H9 (cell line): ENCODE data around the gene OR2A5. TPM values are rescaled to one million over a fixed set of nuclear protein-coding genes. Genes with fewer than 3 reads are reported as not detected.

Source experiments
- DNase-seq: peaks from one replicate; pipeline ENCODE4 v3.0.0-alpha.2; 2017
- H2AFZ ChIP-seq: one replicate; pipeline ENCODE4 v1.6.1; 2013; ENCODE audit warnings: mild to moderate bottlenecking, low read length, control low read depth, moderate library complexity
- H2AK5ac ChIP-seq: 2 replicates; pipeline ENCODE4 v1.6.1; 2013; ENCODE audit warnings: low read length, control low read depth, mixed read lengths; ENCODE audit not compliant: insufficient read length
- H2BK120ac ChIP-seq: one replicate; pipeline ENCODE4 v1.6.1; 2013; ENCODE audit warnings: low read depth, mild to moderate bottlenecking, low read length, control low read depth, inconsistent platforms; ENCODE audit not compliant: poor library complexity, severe bottlenecking
- H2BK12ac ChIP-seq: 2 replicates; pipeline ENCODE4 v1.6.1; 2013; ENCODE audit warnings: low read length, control low read depth, mixed read lengths, low read depth; ENCODE audit not compliant: insufficient read length
- H2BK15ac ChIP-seq: 2 replicates; pipeline ENCODE4 v1.6.1; 2013; ENCODE audit warnings: low read depth, low read length, control low read depth
- H2BK20ac ChIP-seq: one replicate; pipeline ENCODE4 v1.6.1; 2013; ENCODE audit warnings: low read depth, mild to moderate bottlenecking, low read length, control low read depth, inconsistent platforms; ENCODE audit not compliant: poor library complexity, severe bottlenecking
- H2BK5ac ChIP-seq: 2 replicates; pipeline ENCODE4 v1.6.1; 2013; ENCODE audit warnings: low read length, control low read depth, mixed read lengths; ENCODE audit not compliant: insufficient read length
- H3K14ac ChIP-seq: 2 replicates; pipeline ENCODE4 v1.6.1; 2013; ENCODE audit warnings: low read length, control low read depth; ENCODE audit not compliant: insufficient read depth
- H3K18ac ChIP-seq: 2 replicates; pipeline ENCODE4 v1.6.1; 2013; ENCODE audit warnings: low read depth, mild to moderate bottlenecking, mixed read lengths, low read length, control low read depth; ENCODE audit not compliant: insufficient read length
- H3K23ac ChIP-seq: 2 replicates; pipeline ENCODE4 v1.6.1; 2013; ENCODE audit warnings: low read length, control low read depth, mixed read lengths, low read depth; ENCODE audit not compliant: insufficient read length
- H3K23me2 ChIP-seq: 2 replicates; pipeline ENCODE4 v1.6.1; 2013; ENCODE audit warnings: low read depth, mild to moderate bottlenecking, mixed read lengths, low read length, control low read depth; ENCODE audit not compliant: insufficient read length, poor library complexity, severe bottlenecking
- H3K27ac ChIP-seq: 2 replicates; pipeline ENCODE4 v1.5.1; 2013; ENCODE audit warnings: low read length, control low read depth, mixed read lengths, low read depth; ENCODE audit not compliant: insufficient read length
- H3K27me3 ChIP-seq: 2 replicates; pipeline ENCODE4 v1.6.1; 2013; ENCODE audit warnings: low read length, control low read depth, inconsistent platforms; ENCODE audit not compliant: insufficient read depth
- H3K4ac ChIP-seq: 2 replicates; pipeline ENCODE4 v1.6.1; 2013; ENCODE audit warnings: low read depth, mild to moderate bottlenecking, control low read depth, inconsistent platforms, low read length, moderate library complexity
- H3K4me1 ChIP-seq: 2 replicates; pipeline ENCODE4 v1.6.1; 2013; ENCODE audit warnings: low read length, control low read depth, inconsistent platforms; ENCODE audit not compliant: insufficient read depth
- H3K4me2 ChIP-seq: 2 replicates; pipeline ENCODE4 v1.6.1; 2013; ENCODE audit warnings: low read length, control low read depth, mixed read lengths; ENCODE audit not compliant: insufficient read length, insufficient read depth
- H3K56ac ChIP-seq: 2 replicates; pipeline ENCODE4 v1.6.1; 2013; ENCODE audit warnings: low read depth, mild to moderate bottlenecking, mixed read lengths, low read length, control low read depth; ENCODE audit not compliant: insufficient read length
- H3K79me1 ChIP-seq: 2 replicates; pipeline ENCODE4 v1.6.1; 2013; ENCODE audit warnings: low read depth, mild to moderate bottlenecking, moderate library complexity, low read length, control low read depth, inconsistent platforms; ENCODE audit not compliant: insufficient read depth, poor library complexity, severe bottlenecking
- H3K79me2 ChIP-seq: 2 replicates; pipeline ENCODE4 v1.6.1; 2013; ENCODE audit warnings: low read length, control low read depth, inconsistent platforms; ENCODE audit not compliant: insufficient read depth
- H3K9ac ChIP-seq: 2 replicates; pipeline ENCODE4 v1.6.1; 2013; ENCODE audit warnings: low read length, control low read depth, mixed read lengths; ENCODE audit not compliant: insufficient read length; ENCODE audit errors: extremely low read depth
- H3K9me3 ChIP-seq: one replicate; pipeline ENCODE4 v1.6.1; 2013; ENCODE audit warnings: low read depth, low read length, inconsistent platforms; ENCODE audit not compliant: control insufficient read depth
- H3T11ph ChIP-seq: one replicate; pipeline ENCODE4 v1.6.1; 2013; ENCODE audit warnings: mild to moderate bottlenecking, low read length, control low read depth, inconsistent platforms
- H4K20me1 ChIP-seq: one replicate; pipeline ENCODE4 v1.6.1; 2013; ENCODE audit not compliant: control insufficient read depth, insufficient read length, insufficient read depth
- H4K5ac ChIP-seq: 2 replicates; pipeline ENCODE4 v1.6.1; 2013; ENCODE audit warnings: low read depth, mild to moderate bottlenecking, mixed read lengths, low read length, control low read depth; ENCODE audit not compliant: insufficient read length
- H4K8ac ChIP-seq: replicated peaks from 2 replicates; pipeline ENCODE4 v1.6.1; 2013; ENCODE audit warnings: low read length, control low read depth, mixed read lengths, low read depth; ENCODE audit not compliant: insufficient read length
- H4K91ac ChIP-seq: 2 replicates; pipeline ENCODE4 v1.6.1; 2013; ENCODE audit warnings: low read depth, mild to moderate bottlenecking, moderate library complexity, mixed read lengths, low read length, control low read depth; ENCODE audit not compliant: insufficient read length
- H3K27ac Mint-ChIP-seq, 3 experiments: 2 replicates in 2 of 3; 3 replicates in 1 of 3; pipeline ENCODE4 v1.8.0; 2020 to 2021; ENCODE audit warnings: mixed read lengths in 3 of 3, mild to moderate bottlenecking in 1 of 3, moderate library complexity in 1 of 3
- H3K27me3 Mint-ChIP-seq: 2 replicates; pipeline ENCODE4 v1.8.0; 2021; ENCODE audit warnings: low read depth, mild to moderate bottlenecking, moderate library complexity, mixed read lengths
- H3K36me3 Mint-ChIP-seq, 3 experiments: 2 replicates in 2 of 3; 3 replicates in 1 of 3; pipeline ENCODE4 v1.8.0; 2020 to 2021; ENCODE audit warnings: low read depth in 3 of 3, mixed read lengths in 3 of 3; ENCODE audit not compliant: insufficient read depth in 1 of 3
- H3K4me1 Mint-ChIP-seq, 2 experiments: 2 replicates each; pipeline ENCODE4 v1.8.0; 2020; ENCODE audit warnings: mixed read lengths in 2 of 2
- H3K4me3 Mint-ChIP-seq, 2 experiments: 2 replicates in 1 of 2; 3 replicates in 1 of 2; pipeline ENCODE4 v1.8.0; 2020 to 2021; ENCODE audit warnings: mild to moderate bottlenecking in 2 of 2, mixed read lengths in 2 of 2, moderate library complexity in 1 of 2
- H3K9me3 Mint-ChIP-seq, 2 experiments: 2 replicates in 1 of 2; 3 replicates in 1 of 2; pipeline ENCODE4 v1.8.0; 2020; ENCODE audit warnings: mild to moderate bottlenecking in 2 of 2, mixed read lengths in 2 of 2, moderate library complexity in 1 of 2
- CTCF ChIP-seq: fragments of 200-600 bp; sonication (generic); conservative IDR thresholded peaks from 3 replicates; pipeline ENCODE4 v1.8.0; 2021; ENCODE audit warnings: antibody characterized with exemption, mild to moderate bottlenecking
- WGBS: extraction: QIAGEN DNeasy Blood & Tissue Kit; methylation state at CpG from one replicate; pipeline ENCODE4 v1.1.7; 2013; ENCODE audit warnings: missing lambda C conversion rate, low lambda C conversion rate, mixed read lengths; ENCODE audit not compliant: insufficient read length; ENCODE audit errors: extremely low coverage; 5-methylcytosine and 5-hydroxymethylcytosine counted together
- total RNA-seq: library from RNA; stranded (reverse); gene quantifications from 2 replicates; pipeline ENCODE4 v1.2.1, GENCODE V29; 2021

Gene OR2A5
- total RNA-seq, 1 experiment from 2014 or later: not detected

GRCh38 chr7:144038887-144039286 is 9.9 kb upstream of the OR2A5 start:
- no CpG with 5 or more reads among the region's 4 CpGs for WGBS
- Mint-ChIP-seq H3K36me3 (no peaks in the 10 kb centered on the region), H3K9me3 (no peaks in the 10 kb centered on the region), H3K4me1 (no peaks in the 10 kb centered on the region), H3K4me3 (no peak overlapping the region), H3K27ac (no peak overlapping the region), H3K27me3 (no peaks in the 10 kb centered on the region)
- no peaks in the 10 kb centered on the region for H4K20me1 ChIP-seq
- H3K23ac ChIP-seq: no peak overlapping the region
- no peaks in the 10 kb centered on the region for H3K27me3 ChIP-seq
- no peak overlapping the region for H2AK5ac ChIP-seq
- H3K9me3 ChIP-seq: no peaks in the 10 kb centered on the region
- TF ChIP-seq CTCF: no peak
- H2AFZ ChIP-seq: no peak overlapping the region
- H3T11ph ChIP-seq: no peak overlapping the region
- no peak overlapping the region for H3K9ac ChIP-seq
- no peak overlapping the region for H4K91ac ChIP-seq
- H3K14ac ChIP-seq: no peak overlapping the region
- no peak overlapping the region for H4K5ac ChIP-seq
- H3K4me1 ChIP-seq: no peaks in the 10 kb centered on the region
- H3K18ac ChIP-seq: no peak overlapping the region
- no peak overlapping the region for H4K8ac ChIP-seq
- no peaks in the 10 kb centered on the region for H3K79me2 ChIP-seq
- no peak overlapping the region for H2BK15ac ChIP-seq
- no peak overlapping the region for H2BK20ac ChIP-seq
- H2BK12ac ChIP-seq: no peak overlapping the region
- H2BK120ac ChIP-seq: no peak overlapping the region
- no peak overlapping the region for H3K56ac ChIP-seq
- no peak for DNase-seq
- no peaks in the 10 kb centered on the region for H3K79me1 ChIP-seq
- H3K27ac ChIP-seq: no peak overlapping the region
- H3K4ac ChIP-seq: no peak overlapping the region
- no peaks in the 10 kb centered on the region for H3K23me2 ChIP-seq
- no peak overlapping the region for H2BK5ac ChIP-seq
- H3K4me2 ChIP-seq: no peak overlapping the region
